ENCODE data around the gene SUGT1.
"Not testable (repeated sequence)": the region's sequence is repeated elsewhere in the genome, so short reads cannot be mapped to it uniquely, and the experiment has no call there.

Gene SUGT1

DNA sequence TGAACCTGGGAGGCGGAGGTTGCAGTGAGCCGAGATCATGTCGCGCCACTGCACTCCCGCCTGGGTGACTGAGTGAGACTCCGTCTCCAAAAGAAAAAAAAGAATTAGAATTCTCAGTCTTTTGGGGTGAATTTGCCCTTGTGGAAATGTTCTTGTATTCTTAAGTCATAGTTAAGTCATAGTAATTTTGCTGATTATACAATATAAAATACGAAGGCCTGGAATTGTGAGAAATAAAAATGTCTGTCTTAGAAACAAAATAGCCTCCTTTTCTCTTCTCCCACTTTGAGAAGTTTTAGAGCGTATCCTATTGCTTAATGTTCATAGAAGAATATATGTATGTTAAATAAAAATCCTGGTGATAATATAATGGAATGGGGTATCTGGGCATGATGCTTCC, 18.1 kb downstream of the SUGT1 start:
- DNase-seq, result no peak

- no peak for DNase-seq
Measured at GRCh38 chr13:52673465-52673864, 20.8 kb downstream of the SUGT1 start.

- no peak for DNase-seq
Measured at GRCh38 chr13:52677823-52678222, 25.2 kb downstream of the SUGT1 start.

DNA sequence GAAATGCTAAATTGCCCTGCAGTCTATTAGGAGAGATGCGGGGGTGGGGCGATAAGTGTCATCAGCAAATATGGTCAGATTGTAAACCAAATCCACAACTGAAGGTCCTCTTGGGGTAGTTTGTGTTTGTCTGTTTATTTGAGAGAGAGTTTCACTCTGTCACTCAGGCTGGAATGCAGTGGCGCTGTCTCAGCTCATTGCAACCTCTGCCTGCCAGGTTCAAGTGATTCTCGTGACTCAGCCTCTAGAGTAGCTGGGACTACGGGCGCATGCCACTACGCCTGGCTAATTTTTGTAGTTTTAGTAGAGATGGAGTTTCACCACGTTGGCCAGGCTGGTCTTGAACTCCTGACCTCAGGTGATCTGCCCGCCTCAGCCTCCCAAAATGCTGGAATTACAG, 33.2 kb downstream of the SUGT1 start:
- DNase-seq, result not testable (repeated sequence)

DNA sequence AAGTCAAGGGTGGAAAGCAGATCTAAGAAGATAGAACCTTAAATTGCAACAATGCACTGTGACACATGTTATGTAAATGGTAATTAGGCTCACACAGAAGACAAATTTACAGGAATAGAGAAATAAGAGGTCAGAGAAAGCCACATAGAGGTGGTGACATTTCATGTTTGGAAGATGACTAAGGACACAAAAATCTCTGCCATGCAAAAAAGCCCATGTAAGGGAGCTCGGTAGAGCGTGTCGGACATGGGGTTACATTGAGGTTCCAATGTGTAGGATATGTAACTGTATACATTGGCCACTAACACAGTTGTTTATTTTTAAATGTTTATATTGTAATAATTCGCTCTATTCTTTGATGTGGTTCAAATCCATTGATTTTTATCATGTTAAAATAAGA, 33.7 kb downstream of the SUGT1 start:
- DNase-seq, result no peak

DNA sequence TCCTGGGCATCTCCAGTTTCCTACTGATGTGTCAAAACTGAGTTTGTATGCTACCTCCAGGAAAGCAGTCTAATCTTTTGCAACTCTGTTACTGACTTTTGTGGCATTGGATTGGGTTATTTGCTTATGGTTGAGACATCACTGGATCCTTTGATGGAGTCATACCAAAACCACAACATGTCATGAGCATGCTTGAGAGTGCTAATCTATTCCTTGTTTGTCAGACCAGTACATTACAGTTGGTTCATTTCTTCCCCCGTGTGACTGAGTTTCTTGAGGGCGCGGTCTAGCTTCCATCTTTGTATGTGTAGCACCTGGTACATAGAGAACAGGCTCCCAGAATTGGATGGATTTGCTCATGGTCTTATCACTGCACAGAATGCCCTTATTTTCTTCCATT, 43.2 kb downstream of the SUGT1 start:
- DNase-seq, result no peak

DNA sequence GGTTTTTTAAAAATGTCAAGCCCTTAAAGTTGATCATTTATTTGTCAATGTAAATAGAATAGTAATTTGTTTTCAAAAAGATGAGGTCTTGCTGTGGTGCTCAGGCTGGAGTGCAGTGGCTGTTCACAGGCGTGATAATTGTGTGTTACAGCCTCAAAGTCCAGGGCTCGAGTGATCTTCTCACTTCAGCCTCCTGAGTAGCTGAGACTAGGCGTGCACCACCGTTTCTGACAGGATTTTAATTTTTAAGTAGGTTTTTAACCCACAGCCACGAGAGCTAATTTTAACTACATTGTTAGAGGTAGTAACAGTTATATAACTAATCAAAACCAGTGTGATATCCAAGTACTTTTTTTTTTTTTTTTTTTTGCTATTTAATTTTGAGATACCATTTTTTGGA, 43.9 kb downstream of the SUGT1 start:
- no peak for DNase-seq

GRCh38 chr13:52701728-52702465, 49.3 kb downstream of the SUGT1 start:
- DNase-seq, result no peak

DNA sequence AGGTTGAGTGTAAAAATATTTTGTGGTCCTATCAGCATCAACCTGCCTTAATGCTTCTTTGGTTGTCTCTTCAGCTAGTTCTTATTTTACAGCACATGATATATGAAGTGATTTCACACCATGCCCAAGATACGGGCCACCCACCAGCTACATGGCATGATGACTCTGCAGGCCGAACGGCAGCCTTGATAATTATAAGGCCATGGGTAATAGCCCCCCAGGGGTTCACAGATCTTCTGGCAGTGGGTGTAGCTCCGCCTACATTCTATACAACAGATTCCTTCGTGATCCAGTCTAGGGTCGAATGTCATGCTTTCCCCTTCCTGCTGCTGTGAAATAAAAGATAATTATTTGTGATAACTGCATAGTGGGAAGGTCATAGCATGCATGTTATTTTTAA, 50.8 kb downstream of the SUGT1 start:
- DNase-seq, result no peak

GRCh38 chr13:52706081-52706480, 53.4 kb downstream of the SUGT1 start:
- no peak for DNase-seq

DNA sequence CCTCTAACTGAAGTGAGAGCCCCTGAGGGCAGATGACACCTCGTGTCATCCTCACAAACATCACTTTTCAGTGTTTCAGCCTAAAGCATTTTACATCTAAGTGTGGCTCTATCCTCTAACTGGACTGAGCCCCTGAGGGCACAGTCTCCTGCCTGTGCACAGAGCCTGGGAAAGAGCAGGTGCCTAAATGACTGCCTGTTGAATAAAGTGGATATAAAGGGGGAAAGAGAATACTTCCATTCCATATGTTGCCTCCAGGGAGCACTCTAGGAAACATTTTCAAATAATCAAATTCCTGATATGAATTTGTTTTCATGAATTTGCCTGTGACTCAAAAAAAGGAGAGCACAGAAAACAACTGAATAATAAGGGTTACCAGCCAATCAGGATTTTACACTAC, 54.7 kb downstream of the SUGT1 start:
- no peak for DNase-seq

GRCh38 chr13:52708266-52708665, 55.6 kb downstream of the SUGT1 start:
- DNase-seq, result not testable (repeated sequence)

- no peak for DNase-seq
Measured at GRCh38 chr13:52711286-52711685, 58.6 kb downstream of the SUGT1 start.

DNA sequence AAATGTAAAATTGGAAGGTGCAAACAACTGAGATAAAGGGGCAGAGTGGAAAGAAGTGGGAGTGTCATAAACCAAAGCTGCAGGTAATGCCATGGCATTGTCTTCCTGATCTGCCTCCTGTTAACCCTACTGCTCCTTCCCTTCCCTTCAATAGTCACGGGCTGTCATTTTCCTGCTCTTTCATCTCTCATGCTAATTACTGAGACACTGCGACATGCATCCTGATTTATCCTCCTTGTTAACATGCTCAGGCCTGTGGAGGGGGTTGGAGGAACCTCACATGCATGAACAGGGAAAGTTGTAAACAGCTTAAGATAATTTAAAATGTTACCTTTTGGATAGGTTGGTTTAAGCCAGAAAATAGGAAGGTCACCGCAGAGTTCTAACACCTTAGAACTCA, 59.7 kb downstream of the SUGT1 start:
- no peak for DNase-seq

GRCh38 chr13:52713894-52714293, 61.3 kb downstream of the SUGT1 start:
- no peak for DNase-seq

GRCh38 chr13:52720904-52721303, 68.3 kb downstream of the SUGT1 start:
- DNase-seq, result not testable (repeated sequence)

- DNase-seq, result not testable (repeated sequence)
Measured at GRCh38 chr13:52721356-52721755, 68.7 kb downstream of the SUGT1 start.

- DNase-seq, result no peak
Measured at GRCh38 chr13:52723181-52723580, 70.5 kb downstream of the SUGT1 start.

- DNase-seq, result no peak
Measured at GRCh38 chr13:52725302-52725701, 72.7 kb downstream of the SUGT1 start.

- no peak for DNase-seq
Measured at GRCh38 chr13:52726258-52726657, 73.6 kb downstream of the SUGT1 start.

DNA sequence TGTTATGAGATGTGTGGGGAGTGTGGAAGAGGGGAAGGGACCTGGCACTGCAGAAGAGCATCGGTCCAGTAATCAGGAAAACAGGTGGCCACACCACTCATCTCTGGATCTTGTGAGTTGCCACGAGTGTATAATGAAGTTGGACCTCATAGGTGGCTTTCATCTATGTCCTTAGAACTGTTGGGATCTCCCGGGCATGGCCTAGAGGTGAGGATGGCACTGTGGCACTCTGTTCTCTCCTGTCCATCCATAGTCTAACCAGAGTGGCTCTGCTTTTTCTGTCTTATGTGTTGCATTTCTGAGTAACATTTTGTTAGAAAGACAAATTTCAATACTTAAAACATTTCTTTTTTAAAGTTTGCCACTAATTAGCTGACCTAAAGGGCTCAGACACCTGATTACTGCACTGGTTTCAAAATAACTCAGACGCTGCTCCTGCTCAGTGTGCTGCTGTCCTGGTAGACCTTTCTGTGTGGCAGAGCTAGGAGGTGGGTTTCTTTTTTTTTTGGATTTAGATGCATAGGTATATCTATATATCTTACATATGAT, 81.5 kb downstream of the SUGT1 start:
- no peak for DNase-seq

DNA sequence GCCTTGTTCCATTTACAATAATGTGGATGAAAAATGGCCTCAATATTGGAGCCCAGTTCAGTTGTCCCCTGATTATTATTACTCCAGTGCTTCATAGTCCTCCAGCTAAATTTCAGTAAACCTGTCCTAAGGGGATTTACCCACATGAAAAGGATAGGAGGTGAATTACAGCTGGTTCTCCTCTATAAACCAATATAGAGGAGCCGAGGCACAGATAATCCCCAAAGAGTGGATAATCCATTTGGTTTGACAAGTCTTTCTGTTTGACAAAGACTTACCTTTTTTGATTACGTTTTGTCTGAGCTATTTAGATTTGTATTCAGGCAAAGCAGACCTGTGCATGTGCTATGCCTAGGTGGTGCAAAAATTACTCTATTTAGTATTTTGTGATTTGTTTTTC, 84.3 kb downstream of the SUGT1 start:
- DNase-seq, result no peak

DNA sequence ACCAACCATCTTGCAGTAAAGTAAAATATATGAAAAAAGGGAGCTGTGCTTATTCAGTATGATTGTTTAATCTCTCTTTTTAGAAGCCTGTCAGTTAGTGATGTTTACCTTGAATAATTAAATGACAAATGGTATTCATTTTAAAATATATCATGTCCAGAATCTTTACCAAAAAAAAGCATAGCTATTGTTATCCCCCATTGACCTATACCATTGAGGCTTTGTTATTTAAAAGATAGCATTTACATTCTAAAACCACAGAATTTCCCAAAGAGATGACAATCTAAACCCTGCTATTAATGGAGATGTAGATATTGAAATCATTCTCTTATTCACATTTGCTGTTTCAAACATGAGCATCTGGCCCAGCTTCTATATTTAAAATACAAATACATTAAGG, 84.8 kb downstream of the SUGT1 start:
- DNase-seq, result no peak

- DNase-seq, result no peak
Measured at GRCh38 chr13:52737965-52738364, 85.3 kb downstream of the SUGT1 start.

Data from GOT3 (cell line).